ENCODE results near the gene SSUH2. TPM values are rescaled to one million over a fixed set of nuclear protein-coding genes. Genes with fewer than 3 reads are reported as not detected.
"Not testable (repeated sequence)": the region's sequence is repeated elsewhere in the genome, so short reads cannot be mapped to it uniquely, and the experiment has no call there.

Gene SSUH2
- total RNA-seq, 4 donors from 2014 or later, result 0.15 to 0.33 TPM; not detected in 2

GRCh38 chr3:8678751-8679150, 34.2 kb upstream of the SSUH2 start:
- TF ChIP-seq CTCF (IDR thresholded peaks at IDR 0.05 in 4 of 5, conservative IDR thresholded peaks at IDR 0.05 in 1 of 5) (no peak), POLR2A (IDR thresholded peaks at IDR 0.05) (no peak)
- Histone ChIP-seq H3K4me3 (no peak overlapping the region), H3K9me3 (no peaks in the 10 kb centered on the region), H3K27me3 (peaks cover 5 to 6% (median 5%) of the 10 kb centered on the region in 3 donors), H3K36me3 (no peaks in the 10 kb centered on the region), H3K4me1 (no peaks in the 10 kb centered on the region), H3K27ac (no peak overlapping the region)
- ATAC-seq, result no peak
- intact Hi-C loops (cut with DNase I; ENCODE audit: low total_unique reads) (no loop called here), in situ Hi-C loops (cut with MboI; ENCODE audit: low sequenced_read_pairs in 4 of 4) (no loop called here)
- DNase-seq, result no peak

- ATAC-seq; H3K27ac ChIP-seq; H3K9me3 ChIP-seq; H3K36me3 ChIP-seq; in situ Hi-C loops (cut with MboI; ENCODE audit: low sequenced_read_pairs in 4 of 4); DNase-seq; H3K27me3 ChIP-seq; H3K4me1 ChIP-seq; H3K4me3 ChIP-seq; intact Hi-C loops (cut with DNase I; ENCODE audit: low total_unique reads): not testable (repeated sequence)
Observed at GRCh38 chr3:8677258-8677657, 32.7 kb upstream of the SSUH2 start.

- ATAC-seq; in situ Hi-C loops (cut with MboI; ENCODE audit: low sequenced_read_pairs in 4 of 4); H3K9me3 ChIP-seq; H3K4me1 ChIP-seq; intact Hi-C loops (cut with DNase I; ENCODE audit: low total_unique reads); H3K36me3 ChIP-seq; DNase-seq; H3K4me3 ChIP-seq; H3K27ac ChIP-seq; H3K27me3 ChIP-seq: not testable (repeated sequence)
Observed at GRCh38 chr3:8675591-8675990, 31.0 kb upstream of the SSUH2 start.

GRCh38 chr3:8673083-8673737, 28.6 kb upstream of the SSUH2 start:
- no peak overlapping the region for H3K27ac ChIP-seq
- H3K4me3 ChIP-seq, result no peak overlapping the region
- intact Hi-C loops (cut with DNase I; ENCODE audit: low total_unique reads) (no loop called here), in situ Hi-C loops (cut with MboI; ENCODE audit: low sequenced_read_pairs in 4 of 4) (no loop called here)
- H3K4me1 ChIP-seq, result no peaks in the 10 kb centered on the region
- no peak for TF ChIP-seq CTCF (IDR thresholded peaks at IDR 0.05 in 4 of 5, conservative IDR thresholded peaks at IDR 0.05 in 1 of 5)
- no peak for TF ChIP-seq POLR2A (IDR thresholded peaks at IDR 0.05)
- DNase-seq, result no peak
- peaks cover 0 to 3% (median 0%) of the 10 kb centered on the region in 3 donors for H3K27me3 ChIP-seq
- no peaks in the 10 kb centered on the region for H3K36me3 ChIP-seq
- no peak for ATAC-seq
- no peaks in the 10 kb centered on the region for H3K9me3 ChIP-seq

GRCh38 chr3:8669019-8669418, 24.4 kb upstream of the SSUH2 start:
- no peak overlapping the region for H3K27ac ChIP-seq
- ATAC-seq (no peak), DNase-seq (no peak)
- H3K4me1 ChIP-seq, result no peaks in the 10 kb centered on the region
- H3K4me3 ChIP-seq, result no peak overlapping the region
- in situ Hi-C loops (cut with MboI; ENCODE audit: low sequenced_read_pairs in 4 of 4), result loop anchor here in 2 of 4 donors (10.0 kb wide), 2 partner anchors 86 to 106 kb away; no protein-coding TSS in a partner anchor
- no peaks in the 10 kb centered on the region for H3K9me3 ChIP-seq
- intact Hi-C loops (cut with DNase I; ENCODE audit: low total_unique reads), result no loop called here
- no peak for TF ChIP-seq CTCF (IDR thresholded peaks at IDR 0.05 in 4 of 5, conservative IDR thresholded peaks at IDR 0.05 in 1 of 5)
- no peak for TF ChIP-seq POLR2A (IDR thresholded peaks at IDR 0.05)
- no peaks in the 10 kb centered on the region for H3K27me3 ChIP-seq
- no peaks in the 10 kb centered on the region for H3K36me3 ChIP-seq

GRCh38 chr3:8668216-8668615, 23.6 kb upstream of the SSUH2 start:
- Histone ChIP-seq H3K36me3 (no peaks in the 10 kb centered on the region), H3K9me3 (no peaks in the 10 kb centered on the region), H3K4me1 (no peaks in the 10 kb centered on the region), H3K4me3 (no peak overlapping the region), H3K27me3 (no peaks in the 10 kb centered on the region), H3K27ac (no peak overlapping the region)
- TF ChIP-seq CTCF (IDR thresholded peaks at IDR 0.05 in 4 of 5, conservative IDR thresholded peaks at IDR 0.05 in 1 of 5), result no peak
- no peak for TF ChIP-seq POLR2A (IDR thresholded peaks at IDR 0.05)
- DNase-seq (no peak), ATAC-seq (no peak)
- in situ Hi-C loops (cut with MboI; ENCODE audit: low sequenced_read_pairs in 4 of 4), result loop anchor here in 2 of 4 donors (10.0 kb wide), 2 partner anchors 87 to 107 kb away; no protein-coding TSS in a partner anchor
- intact Hi-C loops (cut with DNase I; ENCODE audit: low total_unique reads), result no loop called here

Measured in gastrocnemius medialis (tissue), 4 donors.